Measurements from ENCODE around the gene AMOTL2.

DNA sequence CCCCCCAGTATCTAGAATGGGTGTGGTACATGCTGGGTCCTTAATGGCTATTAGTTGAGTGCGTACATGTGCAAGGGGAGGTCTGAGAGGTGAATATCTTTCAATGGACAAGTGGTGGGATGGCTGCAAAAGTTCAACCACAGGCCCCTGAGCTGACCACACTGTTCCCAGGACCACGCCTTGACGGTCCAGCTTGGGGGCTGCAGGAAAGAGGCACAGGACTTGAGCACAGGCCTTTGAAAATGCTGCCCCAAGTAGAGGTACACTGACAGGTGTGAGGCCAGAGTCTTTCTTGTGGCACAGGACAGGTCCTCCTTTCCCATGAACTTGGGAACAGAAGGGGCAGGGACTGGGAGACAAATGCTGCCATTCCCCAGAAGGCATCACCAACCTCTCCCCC is 24.0 kb downstream of the AMOTL2 start:
- no peak for TF ChIP-seq POLR2A (IDR thresholded peaks at IDR 0.05)
- TF ChIP-seq CTCF (IDR thresholded peaks at IDR 0.05) = no peak

Data from gastroesophageal sphincter (tissue), 3 donors.